DOHH2 (cell line): ENCODE measurements around the gene GAK.
"Not testable (repeated sequence)": the region's sequence is repeated elsewhere in the genome, so short reads cannot be mapped to it uniquely, and the experiment has no call there.

Source experiments
- H3F3A ChIP-seq: fragments of 200-600 bp; sonication (generic), shearing (Covaris generic); 2 replicates; pipeline ENCODE4 v1.6.0; 2016; ENCODE audit warnings: antibody characterized with exemption, mild to moderate bottlenecking; ENCODE audit not compliant: control insufficient read depth, insufficient read depth
- H3K27ac ChIP-seq: fragments of 200-600 bp; sonication (generic); 2 replicates; pipeline ENCODE4 v1.5.1; 2014; ENCODE audit warnings: low read depth, mild to moderate bottlenecking, low read length, moderate library complexity
- H3K27me3 ChIP-seq: fragments of 200-600 bp; sonication (generic); 2 replicates; pipeline ENCODE4 v1.6.1; 2014; ENCODE audit warnings: mild to moderate bottlenecking, low read length, mixed read lengths; ENCODE audit not compliant: control insufficient read depth
- H3K36me3 ChIP-seq: fragments of 200-600 bp; sonication (generic); 2 replicates; pipeline ENCODE4 v1.6.1; 2014; ENCODE audit warnings: mild to moderate bottlenecking, low read length, moderate library complexity, mixed read lengths; ENCODE audit not compliant: control insufficient read depth
- H3K4me1 ChIP-seq: fragments of 200-600 bp; sonication (generic); 2 replicates; pipeline ENCODE4 v1.6.1; 2014; ENCODE audit warnings: mild to moderate bottlenecking, low read length, mixed read lengths; ENCODE audit not compliant: control insufficient read depth
- H3K4me2 ChIP-seq: fragments of 200-600 bp; sonication (generic); 2 replicates; pipeline ENCODE4 v1.6.0; 2014; ENCODE audit warnings: mild to moderate bottlenecking, low read length, moderate library complexity
- H3K4me3 ChIP-seq: fragments of 200-600 bp; sonication (generic); 2 replicates; pipeline ENCODE4 v1.5.1; 2014; ENCODE audit warnings: mild to moderate bottlenecking, low read length, mixed read lengths
- H3K79me2 ChIP-seq: fragments of 200-600 bp; sonication (generic); 2 replicates; pipeline ENCODE4 v1.6.1; 2014; ENCODE audit warnings: mild to moderate bottlenecking, low read length, mixed read lengths; ENCODE audit not compliant: control insufficient read depth
- H3K9me2 ChIP-seq: fragments of 200-600 bp; sonication (generic); replicated peaks from 2 replicates; pipeline ENCODE4 v1.6.1; 2014; ENCODE audit warnings: mild to moderate bottlenecking, low read length, mixed read lengths; ENCODE audit not compliant: control insufficient read depth
- H3K9me3 ChIP-seq: fragments of 200-600 bp; sonication (generic); 2 replicates; pipeline ENCODE4 v1.6.1; 2014; ENCODE audit warnings: antibody characterized with exemption, low read length, mixed read lengths; ENCODE audit not compliant: control insufficient read depth, insufficient read depth
- H4K20me1 ChIP-seq: fragments of 200-600 bp; sonication (generic); 2 replicates; pipeline ENCODE4 v1.6.0; 2014; ENCODE audit warnings: low read depth, mild to moderate bottlenecking, antibody characterized with exemption, low read length, moderate library complexity; ENCODE audit not compliant: control insufficient read depth, insufficient read depth
- EZH2phosphoT487 ChIP-seq: fragments of 200-600 bp; sonication (generic); IDR thresholded peaks from 2 replicates; pipeline ENCODE4 v1.6.1; 2017; ENCODE audit warnings: borderline replicate concordance, mild to moderate bottlenecking, antibody characterized with exemption, low read length, moderate library complexity, mixed read lengths
- TF ChIP-seq, protein P1 (sequence below): fragments of 200-600 bp; sonication (generic); IDR thresholded peaks from one replicate; pipeline ENCODE4 v1.5.1; 2014; ENCODE audit warnings: antibody characterized with exemption, mild to moderate bottlenecking, low read depth, low read length; ENCODE audit not compliant: poor library complexity, severe bottlenecking

The GAK gene

DNA sequence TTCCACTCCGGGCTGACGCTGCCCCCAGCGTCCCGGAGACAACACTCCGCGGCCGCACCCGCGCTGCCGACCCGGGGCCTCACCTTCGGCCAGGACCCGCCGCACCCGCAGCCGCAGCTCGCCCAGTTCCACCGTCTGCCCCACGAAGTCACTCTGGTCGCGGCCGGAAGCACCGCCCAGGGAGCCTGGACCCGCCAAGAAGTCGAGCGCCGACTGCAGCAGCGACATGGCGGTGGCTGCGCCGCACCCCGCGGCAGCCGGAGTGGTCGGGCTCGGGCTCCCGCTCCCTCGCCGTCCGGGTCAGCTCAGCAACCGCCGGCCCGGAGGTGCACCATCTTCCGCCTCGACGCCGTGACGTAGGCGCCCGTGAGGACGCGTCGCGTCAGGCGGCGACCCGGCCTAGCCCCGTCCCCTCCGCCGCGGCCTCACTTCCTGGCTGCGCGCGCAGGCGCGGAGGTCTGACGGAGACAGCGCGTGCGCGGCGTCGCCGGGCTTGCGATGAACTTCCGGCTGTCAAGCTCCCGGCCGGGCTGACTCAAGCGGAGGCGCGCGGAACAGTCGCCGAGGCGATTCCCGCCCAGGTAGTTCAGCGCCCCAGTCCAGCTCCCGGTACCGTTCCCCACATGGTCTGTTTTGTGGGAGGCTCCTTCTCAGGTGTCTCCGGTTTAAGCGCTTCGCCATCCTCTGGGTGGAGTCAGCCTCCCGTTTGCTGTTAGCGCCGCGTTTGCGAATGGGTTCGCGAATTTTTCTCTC lies at the start of gene GAK, which contains the start of gene TMEM175:
TSS of gene GAK (minus strand) at position 357 of the 753 bp plus-strand sequence. CDS start at position 228, 129 bp downstream.
TSS of gene TMEM175 (plus strand) at position 501 of the 753 bp plus-strand sequence. CDS start 15,280 bp downstream, outside the sequence.
- peaks cover 20% of the 10 kb centered on the region for H4K20me1 ChIP-seq
- H3K27me3 ChIP-seq, result peaks cover 18% of the 10 kb centered on the region
- peaks cover 58% of the 10 kb centered on the region for H3K4me1 ChIP-seq
- peaks cover 30% of the 10 kb centered on the region for H3F3A ChIP-seq
- H3K79me2 ChIP-seq, result peaks cover 50% of the 10 kb centered on the region
- H3K9me3 ChIP-seq, result no peaks in the 10 kb centered on the region
- no peak for TF ChIP-seq EZH2phosphoT487
- TF ChIP-seq, protein P1, sequence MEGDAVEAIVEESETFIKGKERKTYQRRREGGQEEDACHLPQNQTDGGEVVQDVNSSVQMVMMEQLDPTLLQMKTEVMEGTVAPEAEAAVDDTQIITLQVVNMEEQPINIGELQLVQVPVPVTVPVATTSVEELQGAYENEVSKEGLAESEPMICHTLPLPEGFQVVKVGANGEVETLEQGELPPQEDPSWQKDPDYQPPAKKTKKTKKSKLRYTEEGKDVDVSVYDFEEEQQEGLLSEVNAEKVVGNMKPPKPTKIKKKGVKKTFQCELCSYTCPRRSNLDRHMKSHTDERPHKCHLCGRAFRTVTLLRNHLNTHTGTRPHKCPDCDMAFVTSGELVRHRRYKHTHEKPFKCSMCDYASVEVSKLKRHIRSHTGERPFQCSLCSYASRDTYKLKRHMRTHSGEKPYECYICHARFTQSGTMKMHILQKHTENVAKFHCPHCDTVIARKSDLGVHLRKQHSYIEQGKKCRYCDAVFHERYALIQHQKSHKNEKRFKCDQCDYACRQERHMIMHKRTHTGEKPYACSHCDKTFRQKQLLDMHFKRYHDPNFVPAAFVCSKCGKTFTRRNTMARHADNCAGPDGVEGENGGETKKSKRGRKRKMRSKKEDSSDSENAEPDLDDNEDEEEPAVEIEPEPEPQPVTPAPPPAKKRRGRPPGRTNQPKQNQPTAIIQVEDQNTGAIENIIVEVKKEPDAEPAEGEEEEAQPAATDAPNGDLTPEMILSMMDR, result no peak
- H3K36me3 ChIP-seq, result peaks cover 4% of the 10 kb centered on the region
- peak within 1 kb of the TSS; percentile 98 for H3K4me3 ChIP-seq
- no peaks in the 10 kb centered on the region for H3K9me2 ChIP-seq
- H3K4me2 ChIP-seq, result peak within 1 kb of the TSS; percentile 99
- H3K27ac ChIP-seq, result peak within 1 kb of the TSS; percentile 25; the same call in 1 of the 2 replicates

DNA sequence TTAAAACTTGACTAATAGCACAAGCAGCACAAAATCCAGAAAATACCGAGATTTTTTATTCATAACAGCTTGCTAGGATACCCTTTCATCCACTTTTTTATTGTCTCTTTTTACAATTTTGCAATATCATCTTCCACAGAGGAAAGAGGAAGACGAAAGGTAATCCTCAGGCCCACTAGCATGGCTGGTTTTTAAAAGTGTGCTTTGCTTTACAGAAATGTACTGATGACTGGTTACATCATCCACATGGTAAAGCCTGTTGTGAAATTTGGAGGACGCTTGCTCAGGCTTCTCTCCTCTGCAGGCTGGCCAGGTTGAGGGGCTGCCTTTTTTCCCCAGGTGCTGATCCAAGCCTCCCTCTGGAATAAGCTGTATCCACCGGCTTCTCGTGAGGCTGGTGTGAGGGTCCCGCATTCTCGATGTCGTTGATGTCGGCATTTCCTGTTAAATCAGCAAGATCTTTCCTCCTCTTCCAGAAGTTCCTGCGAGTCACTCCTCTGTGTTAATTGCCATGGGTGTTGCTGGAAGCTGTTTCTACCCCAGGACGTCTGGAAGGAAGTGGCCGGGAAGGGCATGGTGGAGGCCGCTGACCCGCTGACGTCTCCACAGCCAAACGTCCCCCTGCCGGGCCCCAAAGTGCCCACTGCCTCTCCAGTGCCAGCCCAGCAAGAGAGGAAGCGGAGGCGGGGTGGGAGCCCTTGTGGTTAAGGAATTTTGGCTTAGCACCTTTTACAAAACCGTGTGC lies 47.0 kb upstream of the GAK start:
- H3K4me3 ChIP-seq, result no peak overlapping the region
- H3K4me2 ChIP-seq, result no peak overlapping the region
- no peaks in the 10 kb centered on the region for H4K20me1 ChIP-seq
- H3K9me2 ChIP-seq, result no peaks in the 10 kb centered on the region
- H3K27me3 ChIP-seq, result no peaks in the 10 kb centered on the region
- H3K79me2 ChIP-seq, result no peaks in the 10 kb centered on the region
- no peaks in the 10 kb centered on the region for H3K36me3 ChIP-seq
- no peaks in the 10 kb centered on the region for H3F3A ChIP-seq
- TF ChIP-seq, protein P1, result no peak
- no peak for TF ChIP-seq EZH2phosphoT487
- H3K9me3 ChIP-seq, result no peaks in the 10 kb centered on the region
- H3K27ac ChIP-seq, result no peak overlapping the region
- H3K4me1 ChIP-seq, result no peaks in the 10 kb centered on the region

DNA sequence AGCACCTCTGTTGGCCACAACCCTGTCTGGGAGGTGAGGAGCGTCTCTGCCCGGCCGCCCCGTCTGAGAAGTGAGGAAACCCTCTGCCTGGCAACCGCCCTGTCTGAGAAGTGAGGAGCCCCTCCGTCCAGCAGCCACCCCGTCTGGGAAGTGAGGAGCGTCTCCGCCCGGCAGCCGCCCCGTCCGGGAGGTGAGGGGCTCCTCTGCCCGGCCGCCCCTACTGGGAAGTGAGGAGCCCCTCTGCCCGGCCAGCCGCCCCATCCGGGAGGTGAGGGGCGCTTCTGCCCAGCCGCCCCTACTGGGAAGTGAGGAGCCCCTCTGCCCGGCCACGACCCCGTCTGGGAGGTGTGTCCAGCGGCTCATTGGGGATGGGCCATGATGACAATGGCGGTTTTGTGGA lies 43.9 kb upstream of the GAK start:
- H3K9me3 ChIP-seq, H3K9me2 ChIP-seq, H3K36me3 ChIP-seq, H3K4me3 ChIP-seq, H3K79me2 ChIP-seq, H3K27me3 ChIP-seq, H3F3A ChIP-seq, H3K27ac ChIP-seq, H3K4me1 ChIP-seq, H3K4me2 ChIP-seq: not testable (repeated sequence)
- peaks cover 10% of the 10 kb centered on the region; the same call in 1 of the 2 replicates for H4K20me1 ChIP-seq

DNA sequence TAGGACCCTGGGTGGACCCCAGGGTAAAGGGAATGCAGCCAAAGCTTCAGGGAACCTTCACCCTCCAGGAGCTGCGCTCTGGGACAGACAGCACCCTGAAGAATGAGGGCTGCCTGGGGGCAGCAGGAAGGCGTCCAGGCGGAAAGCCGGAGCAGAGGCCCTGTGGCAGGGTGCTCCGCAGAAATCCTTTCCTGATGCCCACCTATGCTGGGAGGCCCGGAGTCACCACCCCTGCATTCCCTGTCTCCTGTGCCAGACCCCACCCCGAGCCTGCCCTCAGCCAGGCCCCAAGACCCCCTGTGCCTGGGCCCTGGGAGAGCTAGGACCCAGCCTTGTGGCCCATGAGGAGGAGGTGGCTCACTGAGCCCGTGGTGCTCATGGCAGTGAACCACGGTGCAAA lies 42.6 kb upstream of the GAK start:
- no peak overlapping the region for H3K27ac ChIP-seq
- peaks cover 14% of the 10 kb centered on the region; the same call in 1 of the 2 replicates for H4K20me1 ChIP-seq
- H3K4me3 ChIP-seq, result no peak overlapping the region
- H3F3A ChIP-seq, result no peaks in the 10 kb centered on the region
- H3K79me2 ChIP-seq, result no peaks in the 10 kb centered on the region
- no peaks in the 10 kb centered on the region for H3K36me3 ChIP-seq
- no peaks in the 10 kb centered on the region for H3K9me3 ChIP-seq
- no peaks in the 10 kb centered on the region for H3K27me3 ChIP-seq
- no peaks in the 10 kb centered on the region for H3K9me2 ChIP-seq
- H3K4me2 ChIP-seq, result no peak overlapping the region
- TF ChIP-seq, protein P1, result no peak
- TF ChIP-seq EZH2phosphoT487, result no peak
- peaks cover 7% of the 10 kb centered on the region for H3K4me1 ChIP-seq
